Superior temporal gyrus (tissue), 1 donor: ENCODE data around the gene EHF.

Experiments used
- DNase-seq: peaks from one replicate; pipeline ENCODE4 v3.0.0-alpha.2; 2016; ENCODE audit errors: extremely low spot score

Gene EHF

DNA sequence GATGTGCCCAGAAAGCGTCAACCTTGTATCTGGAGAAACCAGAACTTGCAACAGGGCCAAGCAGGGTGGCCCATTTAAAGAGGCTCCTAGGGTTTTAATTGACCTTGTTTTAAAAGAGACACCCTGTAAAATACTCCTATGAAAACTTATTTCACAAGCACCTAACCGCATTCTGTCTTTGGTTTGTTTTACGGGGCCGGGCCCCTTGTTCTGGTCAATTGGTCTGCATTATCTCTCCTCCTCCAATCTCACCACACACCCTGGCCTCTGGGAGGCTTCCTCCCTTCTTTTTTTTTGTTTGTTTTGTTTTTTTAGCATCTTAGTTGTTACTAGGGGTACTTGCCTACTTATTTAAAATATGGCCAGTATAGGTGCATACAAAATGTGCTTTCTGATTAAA, 4.7 kb downstream of the EHF start:
- DNase-seq: no peak

DNA sequence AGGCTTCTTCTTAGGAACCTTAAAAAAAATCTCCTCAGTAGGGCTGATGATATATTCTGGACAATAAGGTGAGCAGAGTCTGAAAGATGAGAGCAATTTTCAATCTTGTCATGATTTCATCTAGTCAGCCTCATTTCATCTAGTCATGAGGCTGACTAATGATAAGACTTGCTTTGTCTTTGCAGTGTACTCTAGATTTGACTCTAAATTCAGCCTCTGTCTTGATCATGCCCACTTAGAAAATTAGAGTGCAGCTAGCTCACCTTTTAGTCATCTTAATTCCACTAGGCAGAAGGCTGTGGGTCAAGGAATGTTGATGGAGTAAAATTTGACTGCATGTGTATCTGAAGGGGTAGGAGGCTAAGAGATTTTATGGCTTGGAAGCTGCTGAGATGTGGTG, 5.5 kb downstream of the EHF start:
- no peak for DNase-seq

DNA sequence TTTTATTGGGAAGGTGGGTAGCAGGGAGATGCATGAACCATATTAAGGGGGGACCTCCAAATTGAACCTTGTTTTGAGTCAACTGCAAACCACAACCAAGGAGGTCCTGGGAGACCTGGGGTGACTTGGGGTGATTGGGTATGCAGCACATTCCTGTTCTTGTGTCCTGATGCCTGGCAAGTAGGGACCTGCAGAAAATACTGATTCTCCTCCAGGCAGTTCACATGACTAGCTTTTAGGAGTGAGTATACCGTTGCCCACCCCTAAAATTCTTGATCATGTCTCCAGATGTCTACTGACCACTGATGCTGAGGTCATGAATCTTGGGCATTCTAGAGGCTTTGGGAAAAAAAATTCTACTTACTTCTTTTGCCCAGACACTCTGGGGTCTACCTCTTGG, 6.3 kb downstream of the EHF start:
- no peak for DNase-seq

DNA sequence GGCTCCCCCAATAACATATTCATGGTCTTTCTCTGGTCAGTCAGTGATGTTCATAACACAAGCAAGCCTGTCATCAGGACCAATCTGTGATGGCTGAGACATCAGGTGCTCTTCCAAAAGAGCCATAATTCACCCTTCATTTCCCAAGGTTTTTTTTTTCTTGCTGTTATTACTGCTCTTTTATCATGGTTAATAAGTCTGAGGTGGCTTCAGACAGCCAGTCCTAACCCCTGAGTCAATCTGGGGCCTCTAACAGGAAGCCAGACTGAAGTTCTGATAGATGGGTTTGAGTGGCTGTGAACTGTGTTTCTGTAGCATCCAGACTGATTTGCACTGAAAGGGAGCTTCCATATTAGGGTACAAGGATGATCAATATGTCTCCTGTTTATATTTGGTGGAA, 8.8 kb downstream of the EHF start:
- DNase-seq: no peak

DNA sequence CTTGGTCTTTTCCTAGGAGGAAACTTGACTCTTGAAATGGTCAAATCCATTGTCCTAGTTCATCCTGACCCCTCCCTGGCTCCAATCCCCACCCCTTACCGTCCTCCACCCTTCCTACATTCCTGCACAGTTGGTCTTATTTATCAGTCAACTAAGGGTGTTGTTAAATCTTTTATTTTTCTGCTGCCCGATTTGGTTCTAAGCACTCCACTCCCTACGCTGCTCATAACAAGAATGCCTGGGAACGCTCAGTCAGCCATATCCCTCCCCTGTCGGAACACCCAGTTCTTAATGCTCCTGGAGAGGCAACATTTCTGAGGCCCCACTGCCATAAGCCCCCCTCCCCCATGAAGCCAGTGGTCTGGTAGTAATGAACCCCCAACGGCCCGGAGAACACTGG, 9.7 kb downstream of the EHF start:
- DNase-seq: no peak

DNA sequence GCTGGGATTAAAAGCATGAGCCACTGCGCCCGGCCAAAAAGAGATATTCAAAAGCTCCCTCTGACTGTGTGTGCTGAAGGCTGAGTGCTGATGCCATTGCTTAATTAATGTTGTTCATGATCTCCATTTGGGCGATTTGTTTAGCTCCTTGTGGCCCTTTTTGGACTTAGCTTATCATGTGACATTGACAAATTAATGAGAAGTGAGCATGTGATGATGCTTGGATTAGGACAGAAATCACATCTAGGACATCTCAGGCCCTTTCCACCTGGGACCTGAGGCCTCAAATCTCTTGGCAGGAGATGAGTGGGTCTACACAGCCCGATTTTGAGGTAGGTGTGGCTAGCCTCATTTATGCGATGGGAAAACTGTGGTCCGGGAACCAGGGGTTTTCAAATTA, 10.4 kb downstream of the EHF start:
- DNase-seq: no peak

DNA sequence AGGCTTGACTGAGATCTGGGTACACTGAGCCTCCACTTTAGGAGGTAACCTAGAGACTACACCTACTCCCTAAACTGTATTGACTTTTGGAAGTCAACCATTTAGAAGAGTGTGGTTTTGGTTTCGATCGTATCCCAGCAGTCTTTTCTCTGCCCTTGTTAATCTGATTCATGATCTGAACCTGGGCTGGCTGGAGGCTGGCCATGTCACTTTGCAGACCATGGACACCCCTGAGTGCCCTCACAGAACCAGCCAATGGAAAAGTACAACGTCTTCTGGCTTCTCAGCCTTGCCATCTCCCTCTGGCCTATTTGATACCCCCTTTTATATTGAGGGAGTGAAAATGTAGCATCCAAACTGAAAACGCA, 10.8 kb downstream of the EHF start:
- no peak for DNase-seq

DNA sequence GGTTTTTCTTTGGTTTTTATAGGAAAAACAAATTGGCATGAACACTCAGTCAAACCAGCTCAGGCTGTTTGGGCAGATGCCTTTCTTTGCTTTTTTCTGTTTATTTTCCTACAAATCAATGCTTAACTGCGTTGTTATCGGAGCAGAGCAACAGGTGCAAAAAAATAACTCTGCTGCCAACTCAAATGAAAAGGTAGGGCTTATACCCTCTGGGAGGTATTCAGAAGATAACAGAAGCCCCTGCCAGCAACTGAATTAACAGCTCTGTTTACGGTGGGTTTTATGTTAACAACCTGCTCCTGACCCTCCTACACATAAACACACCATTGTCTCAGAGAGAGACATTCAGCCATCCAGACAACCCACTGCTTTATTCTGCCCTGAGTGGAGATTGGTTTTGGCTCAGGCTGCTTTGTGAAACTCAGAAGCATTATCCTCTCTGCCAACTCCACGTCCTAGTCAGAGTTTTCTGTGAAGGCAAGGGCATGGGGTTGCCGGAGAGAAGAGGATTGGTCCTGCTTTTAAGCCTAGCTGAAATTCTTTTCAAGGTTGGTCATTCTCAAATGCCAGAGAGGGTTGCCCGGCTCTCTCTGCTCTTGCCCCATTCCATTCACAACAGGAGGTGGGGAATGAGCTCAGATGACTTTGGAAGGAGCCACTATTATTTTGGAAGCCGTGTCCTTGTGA, 11.4 kb downstream of the EHF start:
- peak; percentile 82 for DNase-seq

DNA sequence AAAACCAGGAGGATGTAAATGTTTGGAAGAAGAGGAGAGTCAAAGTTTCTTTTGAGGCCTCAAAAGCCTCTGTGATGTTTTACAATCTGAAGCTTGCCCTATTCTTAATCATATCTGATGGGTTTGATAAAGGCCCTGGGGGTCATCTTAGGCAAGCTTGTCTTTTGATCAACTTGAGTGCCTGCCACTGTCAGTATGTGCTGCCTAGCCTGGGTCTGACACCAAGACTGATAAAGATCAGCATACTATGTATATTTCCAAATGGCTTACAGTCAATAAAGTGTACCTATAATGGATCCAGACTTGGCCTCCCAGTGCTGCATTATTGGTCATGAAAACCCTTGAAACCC, 12.7 kb downstream of the EHF start:
- no peak for DNase-seq

DNA sequence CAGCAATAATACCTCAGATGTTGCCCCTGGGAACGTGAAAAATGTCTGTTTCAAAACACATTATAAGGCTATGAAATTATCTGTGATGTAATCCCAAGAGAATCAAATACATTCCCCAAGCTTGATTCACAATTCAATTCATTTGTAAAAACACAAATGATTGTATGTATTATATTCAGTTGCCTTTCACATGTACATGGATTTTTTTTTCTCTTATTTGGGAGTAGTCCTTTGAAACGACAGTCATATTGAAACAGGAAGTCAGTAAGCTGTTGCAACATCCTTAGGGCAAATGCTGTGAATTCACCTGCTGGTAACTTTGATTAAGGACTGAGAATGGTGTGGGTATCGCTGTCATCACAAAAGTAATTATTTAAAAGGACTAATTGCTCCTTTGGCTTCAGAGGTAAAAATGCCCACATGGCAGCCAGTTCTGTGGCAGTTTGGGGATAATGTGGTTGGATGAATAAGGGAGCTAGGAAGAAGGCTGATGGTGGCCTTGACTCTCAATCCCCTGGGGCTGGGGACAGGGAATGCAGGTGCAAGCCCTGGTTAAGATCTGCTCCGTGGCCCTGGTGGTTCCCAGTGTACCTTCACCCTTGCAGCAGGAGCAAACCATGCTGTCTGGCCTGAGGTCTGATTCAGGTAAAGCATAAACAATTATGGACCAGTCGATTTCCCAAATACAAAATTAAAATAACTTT, 13.2 kb downstream of the EHF start:
- DNase-seq: no peak

DNA sequence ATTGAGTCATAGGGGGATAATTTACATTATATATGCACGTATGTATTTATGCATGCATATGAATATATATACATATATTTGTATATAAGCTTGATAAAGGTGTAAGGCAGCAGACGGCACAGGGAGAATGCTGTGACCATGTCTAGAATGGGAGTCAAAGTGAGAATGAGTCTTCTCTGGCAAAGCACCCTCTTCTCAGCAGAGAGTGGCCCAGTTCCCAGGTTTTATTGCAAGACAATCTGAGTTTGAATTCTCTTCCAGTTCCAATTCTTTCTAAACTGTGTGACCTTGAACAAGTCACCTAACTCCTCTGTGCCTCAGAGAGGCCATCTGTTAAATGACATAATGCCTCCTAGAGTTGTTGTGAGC, 13.8 kb downstream of the EHF start:
- no peak for DNase-seq

DNA sequence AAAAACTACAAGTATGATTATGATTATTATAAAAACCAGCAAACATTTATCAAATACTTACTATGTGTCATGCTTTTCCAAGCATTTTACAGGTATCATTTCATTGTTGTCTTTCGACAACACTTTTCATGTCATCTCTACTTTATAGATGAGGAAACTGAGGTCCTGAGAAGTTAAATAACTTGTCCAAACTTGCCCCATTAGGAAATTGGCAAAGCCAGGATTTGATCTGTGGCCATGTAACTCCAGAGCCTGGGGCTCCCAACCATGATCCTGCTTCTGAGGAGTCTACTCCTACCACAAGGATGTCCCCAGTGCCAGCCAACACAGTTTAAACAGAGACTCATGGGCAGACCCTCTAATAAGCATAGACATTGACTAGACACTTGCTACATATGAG, 15.2 kb downstream of the EHF start:
- no peak for DNase-seq

DNA sequence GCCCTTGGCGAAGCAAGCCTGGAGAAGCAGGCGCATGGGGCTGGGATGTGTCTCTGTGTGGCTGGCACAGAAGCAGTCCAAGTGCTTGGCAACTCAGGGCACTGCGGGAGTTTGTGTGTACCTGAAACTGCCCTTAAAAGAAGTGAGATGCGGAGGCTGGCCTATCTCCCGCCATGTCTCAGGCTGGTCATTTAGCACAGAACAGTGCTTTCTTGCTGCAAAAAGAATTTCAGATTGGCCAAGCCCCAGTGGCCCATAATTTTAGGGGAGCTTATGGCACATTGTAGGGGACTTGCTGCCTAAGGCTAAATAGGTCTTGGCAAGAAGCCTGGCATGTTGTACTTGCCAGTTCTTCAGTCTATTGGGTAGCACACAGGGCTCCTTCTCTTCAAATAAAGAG, 16.4 kb downstream of the EHF start:
- peak; percentile 60 for DNase-seq

DNA sequence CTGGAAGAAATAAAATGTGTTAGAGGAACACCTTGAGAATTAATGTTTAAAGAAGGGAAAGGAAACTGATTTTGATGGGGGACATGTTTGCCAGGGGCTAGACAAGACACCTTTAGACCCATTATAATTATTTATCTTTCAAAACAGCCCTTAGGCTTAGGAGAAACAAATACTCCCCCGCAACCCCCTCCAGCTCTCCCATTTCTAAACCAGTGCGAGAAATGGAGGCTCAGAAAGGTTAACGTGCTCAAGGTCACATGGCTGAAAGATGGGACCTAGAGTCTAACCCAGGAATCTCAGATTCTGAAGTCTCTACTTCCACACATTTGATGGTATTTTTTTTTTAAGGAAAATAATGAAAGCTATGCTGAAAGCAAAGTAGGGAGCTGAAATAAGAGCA, 18.0 kb downstream of the EHF start:
- no peak for DNase-seq

DNA sequence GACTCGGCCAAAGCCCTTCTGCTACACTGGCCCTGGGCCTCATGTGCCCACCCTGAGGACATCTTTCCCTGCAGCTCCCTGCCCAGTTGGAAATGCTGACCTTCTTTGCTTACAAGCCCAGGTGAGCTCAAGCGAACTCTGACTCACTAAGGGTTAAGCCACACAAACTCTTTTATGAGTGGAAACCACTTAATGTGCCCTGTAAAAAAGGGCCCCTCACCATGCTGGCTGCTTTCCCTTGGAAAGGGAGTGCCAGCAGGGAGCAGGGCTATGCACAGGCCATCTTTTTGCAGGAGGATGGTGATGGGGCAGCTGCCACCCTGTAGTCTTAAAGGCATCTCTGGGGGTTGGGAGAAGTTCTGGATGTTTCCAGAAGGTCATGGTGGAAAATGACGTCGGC, 18.7 kb downstream of the EHF start:
- DNase-seq: no peak

DNA sequence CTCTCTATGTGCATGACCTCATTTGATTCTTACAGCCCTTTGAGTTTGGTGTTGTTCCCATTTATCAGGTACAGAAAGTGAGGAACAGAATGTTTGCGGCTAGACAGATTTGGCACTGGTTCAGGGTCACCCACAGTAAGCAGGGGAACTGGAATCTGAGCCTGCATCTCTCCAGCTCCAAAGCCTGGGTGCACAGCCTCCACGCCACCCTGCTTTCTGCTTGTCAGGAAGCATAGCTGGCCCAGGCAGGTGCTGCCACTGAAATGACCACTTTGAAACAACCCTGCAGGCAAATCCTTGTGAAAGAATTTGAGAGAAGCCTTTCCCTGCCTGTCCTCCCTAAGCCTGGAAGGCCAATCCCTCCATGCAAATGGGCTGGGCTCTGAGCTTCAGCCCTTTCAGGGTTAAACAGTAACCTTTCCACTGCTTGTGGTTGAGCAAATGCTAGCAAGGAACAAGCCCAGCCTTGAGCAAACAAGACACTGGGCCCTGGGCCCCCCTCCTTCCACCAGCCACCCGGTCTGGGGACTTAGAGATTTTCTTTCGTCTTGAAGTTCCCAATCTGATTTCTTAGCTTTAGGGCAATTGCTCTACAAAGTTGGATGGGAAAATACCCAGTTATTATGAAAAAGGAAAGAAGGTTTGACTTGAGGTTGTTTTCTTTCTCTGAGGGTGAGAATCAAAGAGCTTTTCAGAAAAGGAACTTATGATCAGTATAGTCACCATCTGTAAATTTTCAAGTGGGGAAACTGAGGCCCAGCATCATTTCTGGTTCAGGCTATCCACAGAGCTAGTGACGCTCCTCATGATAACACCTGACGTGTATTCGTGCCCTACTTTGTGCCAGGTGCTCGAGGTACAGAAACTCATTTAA, 19.4 kb downstream of the EHF start:
- DNase-seq: no peak

DNA sequence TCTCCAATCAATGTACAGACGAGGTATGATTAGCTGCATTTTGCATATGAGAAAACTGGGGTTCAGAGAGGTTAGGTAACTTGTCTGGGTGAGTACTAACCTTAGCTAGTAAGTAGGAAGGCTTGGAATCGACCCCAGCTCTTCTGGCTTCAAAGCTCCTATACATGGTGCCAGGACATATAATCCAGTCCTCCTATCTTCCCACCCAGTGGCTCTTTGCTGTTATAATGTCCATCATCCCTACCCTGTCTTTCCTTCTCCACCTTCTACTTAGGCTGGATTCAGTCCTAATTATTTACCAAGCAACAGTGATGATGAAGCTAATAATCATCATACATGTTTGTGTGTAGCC, 20.0 kb downstream of the EHF start:
- DNase-seq: no peak

DNA sequence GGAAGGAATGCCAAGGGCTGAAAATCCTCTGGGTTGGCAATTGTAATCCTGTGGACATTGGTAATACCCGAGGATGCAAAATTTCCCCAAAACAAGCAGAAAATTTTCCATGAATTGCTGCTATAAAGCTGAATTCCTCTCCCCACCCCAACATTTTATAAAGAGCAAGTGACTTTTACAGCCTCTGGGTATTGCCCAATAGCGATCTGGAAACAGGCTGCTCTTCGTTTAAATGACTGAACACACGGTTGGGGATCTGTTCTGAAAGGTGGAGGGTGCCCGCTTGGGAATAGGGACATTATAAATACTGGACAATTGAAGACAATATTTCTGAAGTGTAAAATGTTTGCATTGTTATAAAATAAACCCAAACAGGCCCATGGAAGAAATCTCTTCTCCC, 20.6 kb downstream of the EHF start:
- no peak for DNase-seq

DNA sequence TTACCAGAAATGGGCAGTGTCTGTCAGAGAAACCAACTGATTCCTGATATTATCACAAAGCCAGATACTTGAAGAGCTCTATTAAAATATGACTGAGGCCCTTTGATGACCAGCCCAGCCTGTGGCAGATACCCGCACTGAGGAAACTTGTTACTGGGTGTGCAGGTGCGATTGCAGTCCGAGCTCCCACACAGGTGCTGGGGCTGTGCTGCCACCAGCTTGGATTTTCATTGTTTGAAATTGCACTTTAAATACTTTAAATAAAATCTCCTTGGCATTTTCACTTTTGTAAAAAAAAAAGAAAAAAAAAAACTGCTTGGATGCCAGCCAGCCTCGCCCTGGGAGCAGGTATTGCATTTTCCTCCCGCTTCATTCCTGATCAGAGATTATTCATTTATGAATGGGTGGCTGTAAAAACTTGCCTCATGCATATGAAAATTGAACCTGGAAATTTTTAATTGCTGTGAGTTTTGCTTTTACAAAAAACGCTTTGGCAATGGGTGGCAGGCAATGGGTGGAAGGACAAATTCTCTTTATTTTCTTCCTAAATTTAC, 21.2 kb downstream of the EHF start:
- no peak for DNase-seq

DNA sequence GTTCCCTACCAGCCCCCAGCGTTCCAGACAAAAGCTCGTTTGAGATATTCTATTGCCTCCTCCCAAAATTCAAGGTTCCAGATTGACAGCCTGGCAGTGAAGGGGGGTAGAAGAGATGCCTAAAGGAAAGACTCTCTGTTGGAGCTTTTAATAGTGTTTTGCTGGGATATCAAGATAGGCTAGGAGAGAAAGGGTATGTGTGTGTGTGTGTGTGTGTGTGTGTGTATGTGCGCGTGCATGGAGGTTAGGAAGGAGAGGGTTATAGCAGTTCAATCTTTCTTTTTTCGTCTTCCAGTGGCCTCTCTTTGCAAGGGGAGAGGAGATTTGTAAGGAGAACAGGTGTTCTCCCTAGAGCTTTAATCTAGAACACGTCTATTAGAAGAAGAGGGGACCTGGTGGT, 22.0 kb downstream of the EHF start:
- no peak for DNase-seq

DNA sequence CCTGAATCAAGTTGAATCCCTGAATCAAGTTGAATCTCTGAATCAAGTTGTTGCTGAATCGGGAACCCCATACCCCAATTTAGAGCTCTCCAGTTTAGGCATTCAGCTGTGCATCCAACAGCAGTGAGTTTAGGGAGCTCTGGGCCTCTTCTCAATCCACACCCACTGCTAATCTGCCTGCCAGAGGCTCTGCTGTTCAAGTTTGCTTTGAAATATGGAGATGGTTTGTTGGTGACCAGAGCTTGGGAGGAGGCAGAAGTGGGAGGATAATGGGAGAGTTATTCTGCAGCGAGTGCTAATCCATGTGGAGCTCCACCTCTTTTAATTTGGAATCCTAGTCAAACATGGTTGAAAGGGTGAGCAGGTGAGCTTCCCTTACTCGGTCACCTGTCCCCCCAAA, 22.4 kb downstream of the EHF start:
- no peak for DNase-seq

DNA sequence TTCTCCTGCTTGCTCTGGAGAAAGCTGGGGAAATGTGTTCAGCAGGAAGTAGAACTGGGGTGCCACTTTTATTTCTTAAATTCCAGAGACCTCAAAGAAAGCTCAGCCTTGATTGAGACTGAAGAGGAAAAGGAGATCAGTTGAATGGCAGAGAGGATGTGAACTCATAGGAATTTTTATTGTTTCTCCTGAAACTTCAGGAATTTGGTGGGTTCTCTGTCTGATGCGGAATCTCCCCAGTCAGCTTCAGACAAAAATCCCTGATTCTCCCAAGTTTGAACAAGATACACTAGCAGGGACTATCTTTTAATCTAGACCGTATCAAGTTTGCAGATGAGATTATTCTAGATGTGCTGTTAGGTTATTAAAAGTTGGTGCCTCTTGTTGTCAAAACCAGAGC, 23.0 kb downstream of the EHF start:
- no peak for DNase-seq
